HCT116 (cell line): Measurements from ENCODE around the gene YBX2.

Experiments used
- FOSL1 ChIP-seq: IDR thresholded peaks from 2 replicates; pipeline ENCODE4 v1.6.1; 2012; ENCODE audit warnings: low read depth
- POLR2A ChIP-seq: IDR thresholded peaks from 2 replicates; pipeline ENCODE4 v1.7.0; 2011; ENCODE audit warnings: borderline replicate concordance; ENCODE audit not compliant: insufficient read depth, insufficient read length; ENCODE audit errors: extremely low read depth
- TF ChIP-seq, protein P1 (sequence below), 3 experiments: fragments of 200-600 bp in 1 of 3; sonication (generic) in 1 of 3; IDR thresholded peaks in 2 of 3; conservative IDR thresholded peaks in 1 of 3; 2 replicates each; pipeline ENCODE4 v1.5.1; 2012 to 2017; ENCODE audit warnings: low read depth in 2 of 3, low read length in 2 of 3, antibody characterized with exemption in 1 of 3, borderline replicate concordance in 1 of 3, control low read depth in 1 of 3, mild to moderate bottlenecking in 1 of 3, mixed read lengths in 1 of 3, mixed run types in 1 of 3, moderate library complexity in 1 of 3; ENCODE audit not compliant: insufficient read depth in 1 of 3

GRCh38 chr17:7325031-7325528, 30.6 kb upstream of the YBX2 start:
- TF ChIP-seq POLR2A (no peak), FOSL1 (no peak)
- TF ChIP-seq, protein P1, sequence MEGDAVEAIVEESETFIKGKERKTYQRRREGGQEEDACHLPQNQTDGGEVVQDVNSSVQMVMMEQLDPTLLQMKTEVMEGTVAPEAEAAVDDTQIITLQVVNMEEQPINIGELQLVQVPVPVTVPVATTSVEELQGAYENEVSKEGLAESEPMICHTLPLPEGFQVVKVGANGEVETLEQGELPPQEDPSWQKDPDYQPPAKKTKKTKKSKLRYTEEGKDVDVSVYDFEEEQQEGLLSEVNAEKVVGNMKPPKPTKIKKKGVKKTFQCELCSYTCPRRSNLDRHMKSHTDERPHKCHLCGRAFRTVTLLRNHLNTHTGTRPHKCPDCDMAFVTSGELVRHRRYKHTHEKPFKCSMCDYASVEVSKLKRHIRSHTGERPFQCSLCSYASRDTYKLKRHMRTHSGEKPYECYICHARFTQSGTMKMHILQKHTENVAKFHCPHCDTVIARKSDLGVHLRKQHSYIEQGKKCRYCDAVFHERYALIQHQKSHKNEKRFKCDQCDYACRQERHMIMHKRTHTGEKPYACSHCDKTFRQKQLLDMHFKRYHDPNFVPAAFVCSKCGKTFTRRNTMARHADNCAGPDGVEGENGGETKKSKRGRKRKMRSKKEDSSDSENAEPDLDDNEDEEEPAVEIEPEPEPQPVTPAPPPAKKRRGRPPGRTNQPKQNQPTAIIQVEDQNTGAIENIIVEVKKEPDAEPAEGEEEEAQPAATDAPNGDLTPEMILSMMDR (IDR thresholded peaks at IDR 0.05 in 2 of 3, conservative IDR thresholded peaks at IDR 0.05 in 1 of 3; ENCODE audit: borderline replicate concordance in 1 of 3, insufficient read depth in 1 of 3, low read depth in 2 of 3, low read length in 2 of 3), result no peak
